ENCODE measurements around the gene PLD1.
"Not testable (repeated sequence)": the region's sequence is repeated elsewhere in the genome, so short reads cannot be mapped to it uniquely, and the experiment has no call there.

The PLD1 gene

DNA sequence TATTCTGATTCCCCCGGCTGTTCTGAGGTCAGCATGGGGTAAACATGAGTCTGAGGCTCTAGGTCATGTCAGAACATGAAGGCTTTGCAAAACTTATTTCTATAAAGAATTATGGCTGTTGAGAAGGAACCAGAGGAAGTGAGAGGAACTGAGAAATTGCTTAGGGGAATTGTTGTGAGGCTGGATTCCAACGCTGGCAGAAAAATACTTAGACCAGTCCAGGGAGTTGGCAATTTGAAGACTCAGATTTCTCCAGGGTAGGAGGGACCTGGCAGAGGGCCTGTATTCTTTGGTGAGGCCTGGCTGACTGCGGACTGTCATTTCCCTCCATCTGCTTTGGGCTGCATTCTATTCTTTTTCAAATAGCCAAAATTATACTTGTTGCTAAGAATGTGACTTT, 155.5 kb downstream of the PLD1 start:
- DNase-seq, result no peak

DNA sequence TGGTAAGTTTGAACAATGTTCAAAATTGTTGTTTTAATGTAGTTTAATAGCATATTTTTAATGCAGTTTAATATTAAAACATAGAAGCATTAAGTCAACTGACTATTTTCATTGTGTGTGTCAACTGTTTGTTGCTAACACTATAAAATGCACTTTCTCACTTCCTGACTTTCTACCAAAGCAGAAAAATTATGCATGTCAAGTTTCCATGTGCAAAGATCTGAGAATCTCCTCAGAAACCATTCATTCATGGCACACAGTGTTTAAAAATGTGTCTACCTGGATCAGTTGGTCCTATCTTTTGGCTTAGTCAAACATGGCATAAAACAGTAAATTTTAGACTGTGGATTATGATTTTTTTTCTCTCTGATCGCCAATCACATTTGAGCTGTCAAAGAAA, 156.0 kb downstream of the PLD1 start:
- DNase-seq, result no peak

DNA sequence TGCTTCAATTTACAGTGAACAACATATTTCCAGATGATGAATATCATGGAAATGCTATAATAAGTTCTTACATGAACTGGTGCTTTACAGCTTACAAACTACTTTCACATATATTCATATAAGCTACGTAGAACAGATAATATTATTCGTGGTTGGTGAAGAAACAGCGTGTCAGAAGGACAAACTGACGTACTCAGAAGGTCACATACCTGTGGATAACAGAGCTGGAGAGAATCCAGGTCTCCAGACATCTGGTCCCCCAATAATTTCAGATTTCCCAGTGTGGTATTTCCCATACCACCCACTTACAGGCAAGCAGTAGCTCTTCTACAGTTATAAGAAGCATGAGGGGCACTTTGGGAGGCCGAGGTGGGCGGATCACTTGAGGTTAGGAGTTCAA, 156.6 kb downstream of the PLD1 start:
- DNase-seq, result no peak

DNA sequence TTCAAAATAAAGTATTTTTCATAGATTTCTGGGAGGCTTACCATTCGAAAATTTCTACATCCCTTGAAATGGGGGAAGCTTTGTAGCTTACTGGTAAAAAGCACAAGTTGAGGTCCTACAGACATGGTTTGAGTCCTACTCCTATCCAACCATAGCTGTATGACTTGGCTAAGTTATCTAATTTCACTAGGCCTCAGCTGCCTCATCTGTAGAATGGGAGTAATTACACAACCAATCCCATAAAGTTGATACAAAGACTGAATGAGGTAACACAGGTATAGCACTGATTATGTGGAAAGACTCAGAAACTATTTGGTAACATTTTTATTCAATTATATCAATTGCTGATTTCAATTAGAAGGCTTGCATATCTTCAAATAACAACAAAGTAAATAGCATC, 157.4 kb downstream of the PLD1 start:
- no peak for DNase-seq

DNA sequence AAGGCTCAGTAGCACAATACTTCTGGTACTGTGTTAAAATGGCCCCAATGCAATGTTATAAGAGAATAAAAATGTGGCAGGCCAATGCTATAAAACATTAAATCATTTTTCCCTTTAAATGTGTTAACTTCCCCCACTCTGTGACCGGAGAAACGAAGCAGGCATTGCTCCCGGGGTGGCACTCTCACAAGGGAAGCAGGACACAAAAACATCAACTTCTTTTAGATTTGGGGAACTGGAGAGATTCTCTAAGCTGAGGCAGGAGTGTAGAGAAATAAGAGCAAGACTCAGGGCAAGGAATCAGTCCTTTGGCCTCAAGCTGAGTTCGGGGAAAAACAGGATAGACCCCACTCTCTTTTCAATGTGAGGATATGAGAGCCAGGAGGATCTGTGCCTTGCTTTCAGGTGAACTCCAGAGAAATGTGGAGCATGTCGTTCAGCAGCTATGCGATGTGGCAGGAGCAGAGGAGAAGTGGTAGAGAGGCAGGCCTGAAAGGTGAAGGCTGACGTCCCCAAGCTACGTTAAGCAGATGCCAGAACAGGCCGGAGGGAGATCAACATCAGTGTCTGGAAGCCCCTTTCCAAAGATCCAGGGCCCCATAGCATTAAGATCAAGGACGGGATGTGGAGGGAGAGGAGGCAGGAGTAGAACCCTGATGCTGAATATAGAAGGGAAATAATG, 160.2 kb downstream of the PLD1 start:
- DNase-seq, result no peak

DNA sequence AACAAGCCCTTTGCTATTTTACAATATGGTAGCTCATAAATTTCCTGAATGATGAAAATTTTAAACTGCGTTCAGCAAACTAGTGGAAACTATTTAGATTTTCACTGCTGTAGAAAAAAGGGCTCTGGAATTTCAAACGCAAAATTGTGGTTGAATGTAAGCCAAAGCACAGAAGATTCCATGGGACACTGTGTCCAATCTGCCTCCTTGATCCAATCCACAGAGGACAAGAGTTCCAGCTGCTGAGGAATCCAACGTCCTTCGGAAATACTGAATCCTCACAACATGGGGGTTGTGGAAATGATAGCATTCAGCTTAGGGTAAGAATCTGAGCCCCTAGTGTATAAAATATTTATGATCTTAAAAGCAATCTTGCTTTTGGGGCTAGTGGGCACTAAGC, 161.0 kb downstream of the PLD1 start:
- DNase-seq, result no peak

DNA sequence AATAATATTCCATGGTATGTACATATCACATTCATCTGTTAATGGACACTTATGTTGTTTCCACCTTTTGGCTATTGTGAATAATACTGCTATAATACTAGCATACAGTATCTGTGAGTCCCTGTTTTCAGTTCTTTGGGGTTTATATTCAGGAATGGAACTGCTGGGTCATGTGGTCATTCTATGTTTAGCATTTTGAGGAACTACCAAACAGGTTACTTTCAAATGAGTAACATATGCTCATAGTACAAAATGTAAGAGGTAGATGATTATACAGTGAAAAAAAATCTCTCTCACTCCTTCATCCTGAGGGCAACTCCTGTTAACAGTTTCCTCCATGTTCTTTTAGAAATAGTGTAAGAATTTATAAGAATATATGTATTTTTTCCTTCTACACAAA, 162.2 kb downstream of the PLD1 start:
- peak in 1 of 2 donors; percentile 6 for DNase-seq

DNA sequence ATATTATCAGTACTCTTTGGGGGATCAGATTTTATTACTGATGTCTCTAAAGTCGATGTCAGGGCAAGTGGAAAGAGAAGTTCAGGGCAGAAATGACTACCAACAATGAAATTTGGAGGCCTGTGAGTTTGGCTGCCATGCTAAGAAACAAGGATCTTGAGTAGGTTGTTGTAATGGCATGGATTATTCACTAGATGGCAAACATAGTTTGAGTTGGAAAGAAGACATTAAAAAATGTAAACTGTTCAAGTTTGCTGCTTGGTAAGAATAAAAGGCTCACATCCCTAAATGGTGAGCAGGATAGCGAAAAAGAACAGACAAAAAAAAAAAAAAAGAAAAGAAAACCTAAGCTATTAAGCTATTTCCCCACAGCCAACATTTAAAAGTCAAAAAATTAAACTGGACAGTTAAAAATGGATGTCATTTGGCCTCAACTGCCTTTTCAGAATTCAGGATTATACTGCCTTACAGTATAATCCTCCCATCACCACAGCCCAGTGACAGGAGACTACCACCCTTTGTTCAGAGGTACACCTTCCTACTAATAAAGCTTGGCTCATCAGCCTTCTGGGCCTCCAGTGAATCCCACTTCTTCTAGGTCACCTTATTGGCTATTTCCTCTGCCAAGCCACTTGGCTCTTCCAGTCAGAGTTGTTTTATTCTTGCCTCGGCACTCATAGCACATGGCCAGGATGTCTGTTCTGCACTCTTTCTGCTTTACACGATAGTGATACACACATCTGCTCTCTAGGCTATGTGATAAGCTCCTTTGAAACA, 163.7 kb downstream of the PLD1 start:
- peak in 1 of 2 donors; percentile 11 for DNase-seq

DNA sequence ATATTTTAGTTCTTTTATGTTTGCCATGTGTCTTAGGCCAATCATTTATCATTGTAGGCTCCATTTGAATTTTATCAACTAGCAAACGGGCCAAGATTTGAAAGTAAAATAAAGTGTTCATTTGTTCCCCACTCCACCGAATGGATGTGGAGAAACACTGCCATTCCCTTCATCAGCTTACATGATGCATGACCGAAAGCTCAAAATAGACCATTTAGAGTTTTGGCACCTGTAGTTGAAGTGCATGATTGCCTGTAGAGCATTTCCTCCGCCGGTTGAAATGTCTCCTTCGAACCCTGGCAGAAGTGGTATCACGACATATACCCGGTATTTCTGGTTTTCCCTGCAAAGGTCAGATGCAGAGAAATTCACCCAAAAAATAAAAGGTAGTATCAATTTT, 165.6 kb downstream of the PLD1 start:
- DNase-seq, result no peak

DNA sequence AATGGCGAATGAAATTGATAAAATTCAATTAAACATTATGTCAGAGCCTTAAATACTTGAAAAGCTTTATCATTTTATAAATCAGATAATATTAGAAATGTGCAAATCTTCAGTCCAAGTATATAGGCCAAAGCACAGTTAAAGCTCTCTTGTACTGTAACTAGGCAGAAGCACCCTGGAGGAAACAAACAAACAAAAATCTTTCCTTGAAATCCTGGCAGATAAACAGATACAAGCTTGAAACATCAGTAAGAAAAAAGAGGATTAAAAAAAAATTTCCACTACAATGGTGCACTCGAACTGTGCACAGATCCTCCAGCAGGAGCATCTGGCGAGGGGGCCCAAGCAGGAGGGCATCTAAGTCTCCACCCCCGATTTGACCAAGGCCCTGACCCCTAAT, 166.6 kb downstream of the PLD1 start:
- no peak for DNase-seq

DNA sequence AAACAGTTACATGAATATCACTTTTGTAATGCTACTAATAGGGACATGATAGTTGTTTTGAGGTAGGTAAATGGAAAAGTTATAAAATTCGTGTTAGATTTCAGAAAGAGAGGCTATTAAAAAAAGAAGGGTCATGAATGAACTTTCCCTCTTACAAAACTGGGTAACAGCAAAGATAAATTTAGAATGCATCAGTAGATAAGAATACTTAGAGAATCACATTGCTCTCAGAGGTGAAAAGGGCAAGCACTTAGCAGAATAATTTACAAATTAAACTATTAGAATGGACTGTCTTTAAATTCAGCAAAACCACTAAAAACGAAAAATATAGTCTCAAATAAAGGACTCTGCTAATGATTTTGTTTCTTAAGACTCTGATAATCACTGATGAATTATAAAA, 167.2 kb downstream of the PLD1 start:
- DNase-seq, result no peak

DNA sequence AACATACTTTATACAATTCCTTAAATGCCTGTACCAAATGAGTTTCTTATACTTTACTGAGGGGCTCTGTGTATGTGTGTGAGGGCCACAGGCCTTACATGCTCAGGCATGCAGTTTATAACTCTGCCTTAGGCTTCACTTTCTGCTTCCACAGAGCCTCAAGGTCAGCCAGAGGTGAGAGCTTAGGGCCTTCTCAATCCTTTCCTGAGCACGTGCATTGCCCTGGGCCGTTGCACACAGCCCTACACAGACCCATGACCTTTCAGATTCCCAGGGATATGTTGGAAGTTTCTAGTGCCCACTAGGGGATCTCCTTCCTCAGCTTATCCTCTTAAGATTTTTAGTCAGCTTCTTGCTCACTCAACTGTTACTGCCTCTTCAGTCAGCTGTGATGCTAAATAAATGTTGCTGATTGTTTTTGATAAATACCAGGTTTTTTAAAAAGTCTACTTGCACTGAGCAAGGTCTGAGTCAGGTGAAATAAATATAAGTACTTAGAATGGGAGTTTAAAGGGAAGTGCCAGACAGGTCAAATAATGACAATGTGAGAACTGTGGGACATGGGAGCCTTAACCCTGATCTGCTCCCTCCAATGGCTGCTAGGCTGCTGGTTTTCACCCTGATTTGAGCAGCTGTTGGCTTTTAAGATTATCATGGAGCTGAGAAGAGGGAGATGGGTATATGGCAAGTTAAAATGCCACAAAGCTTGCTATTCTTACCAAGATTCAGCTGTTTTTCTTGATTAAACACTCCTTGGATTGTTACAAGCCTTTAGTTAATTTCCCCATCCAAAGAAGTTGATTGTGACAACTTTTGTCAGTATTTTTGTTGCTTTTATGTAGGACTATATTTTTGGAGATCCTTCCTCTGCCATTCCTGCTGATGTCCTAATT, 169.5 kb downstream of the PLD1 start:
- DNase-seq, result no peak

DNA sequence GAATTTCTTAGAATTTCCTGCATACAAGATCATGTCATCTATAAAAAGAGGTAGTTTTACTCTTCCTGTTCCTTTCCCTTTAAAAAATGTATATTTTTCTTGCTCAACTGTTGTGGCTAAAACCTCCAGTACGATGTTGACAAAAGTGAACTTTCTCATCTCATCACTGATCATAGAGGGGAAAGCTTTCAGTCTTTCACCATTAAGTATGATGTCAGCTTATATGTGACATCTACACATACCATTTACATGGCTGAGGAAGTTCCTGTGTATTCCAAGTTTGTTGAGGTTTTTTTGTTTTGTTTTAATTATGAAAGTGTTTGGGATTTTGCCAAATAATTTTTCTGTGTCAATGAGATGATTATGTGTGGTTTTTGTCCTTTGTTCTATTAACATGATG, 173.6 kb downstream of the PLD1 start:
- DNase-seq, result no peak

DNA sequence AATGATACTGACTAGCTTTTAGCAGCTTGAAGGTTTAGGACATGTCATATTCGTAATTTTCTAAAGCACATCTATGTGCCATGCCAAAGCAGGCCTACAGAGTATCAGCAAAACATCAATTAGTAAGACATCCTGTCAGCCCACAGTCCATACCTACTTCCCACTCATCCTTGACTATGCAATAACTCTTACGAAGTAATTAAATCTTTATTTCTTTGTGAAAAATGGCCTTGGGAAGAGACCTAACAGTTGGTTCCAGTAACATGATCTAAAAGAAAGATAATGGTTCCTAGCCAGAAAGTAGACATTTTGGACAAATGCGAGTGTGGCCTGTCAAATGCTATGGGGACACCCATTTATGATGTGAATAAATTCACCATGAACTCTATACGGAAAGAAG, 177.5 kb downstream of the PLD1 start:
- DNase-seq, result no peak

DNA sequence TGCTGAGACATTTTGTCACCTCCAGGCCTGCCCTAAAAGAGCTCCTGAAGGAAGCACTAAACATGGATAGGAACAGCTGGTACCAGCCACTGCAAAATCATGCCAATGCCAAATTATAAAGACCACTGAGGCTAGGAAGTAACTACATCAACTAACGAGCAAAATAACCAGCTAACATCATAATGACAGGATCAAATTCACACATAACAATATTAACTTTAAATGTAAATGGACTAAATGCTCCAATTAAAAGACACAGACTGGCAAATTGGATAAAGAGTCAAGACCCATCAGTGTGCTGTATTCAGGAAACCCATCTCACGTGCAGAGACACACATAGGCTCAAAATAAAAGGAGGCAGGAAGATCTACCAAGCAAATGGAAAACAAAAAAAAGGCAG, 183.5 kb downstream of the PLD1 start:
- DNase-seq, result not testable (repeated sequence)

DNA sequence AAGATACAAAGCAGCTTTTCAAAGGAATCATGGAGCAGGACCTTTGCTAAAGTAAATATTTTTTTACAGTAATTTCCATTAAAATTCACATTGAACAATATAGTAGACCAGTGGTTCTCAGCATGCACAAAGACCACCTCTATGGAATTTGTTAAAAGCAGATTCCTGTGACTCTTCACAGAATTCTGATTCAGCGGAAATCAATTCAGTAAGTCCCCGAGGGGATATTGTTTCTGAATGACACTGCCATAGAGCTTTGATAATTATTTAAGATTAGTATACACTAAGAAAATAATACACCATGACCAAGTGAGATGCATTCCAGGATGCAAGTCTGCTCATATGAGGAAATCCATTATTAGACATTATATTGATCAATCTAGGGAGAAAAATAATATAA, 188.2 kb downstream of the PLD1 start:
- DNase-seq, result no peak

DNA sequence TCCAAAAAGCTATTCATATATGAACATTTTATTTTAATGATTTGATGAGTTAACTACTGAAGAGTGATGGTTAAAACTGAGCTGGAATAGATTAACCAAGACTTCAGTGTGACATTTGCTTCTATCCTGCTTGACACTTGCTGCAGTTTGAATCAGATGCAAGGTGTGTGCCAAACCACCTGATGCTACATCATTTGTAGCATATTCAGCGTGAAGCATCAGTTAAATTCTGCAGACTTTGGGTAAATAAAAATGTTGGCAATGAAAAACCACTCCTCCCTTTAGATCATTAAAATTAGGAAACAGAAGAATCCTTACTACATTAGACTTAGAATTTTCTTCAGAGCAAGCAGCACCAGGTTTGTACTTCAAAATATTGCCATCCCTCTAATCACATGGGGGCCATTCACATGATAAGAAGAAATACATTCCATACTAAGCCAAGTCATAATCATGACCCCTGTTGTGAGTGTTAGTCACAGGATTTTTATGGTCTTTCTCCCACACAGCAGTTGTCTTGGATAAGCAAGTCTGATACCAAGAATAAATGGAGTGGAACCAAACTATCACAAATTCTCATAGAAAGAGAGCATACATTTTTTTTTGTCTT, 189.4 kb downstream of the PLD1 start:
- no peak for DNase-seq

DNA sequence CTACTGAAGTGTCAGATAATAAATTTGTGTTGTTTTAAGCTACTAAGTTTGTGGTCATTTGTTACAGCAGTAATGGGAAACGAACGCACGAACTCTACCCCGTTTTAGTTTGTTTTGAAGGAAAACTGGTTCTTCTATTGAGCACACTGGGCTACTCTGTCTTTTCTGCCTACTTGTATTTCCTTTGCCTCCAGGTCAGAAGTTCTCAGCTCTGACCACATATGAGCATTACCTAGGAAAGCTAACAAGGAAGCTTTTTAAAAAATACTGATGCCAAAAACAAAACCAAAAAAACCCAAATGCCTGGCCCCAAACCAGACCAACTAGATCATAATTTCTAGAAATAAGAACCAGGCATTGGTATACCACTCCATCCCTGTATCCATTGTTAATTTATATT, 193.5 kb downstream of the PLD1 start:
- no peak for DNase-seq

DNA sequence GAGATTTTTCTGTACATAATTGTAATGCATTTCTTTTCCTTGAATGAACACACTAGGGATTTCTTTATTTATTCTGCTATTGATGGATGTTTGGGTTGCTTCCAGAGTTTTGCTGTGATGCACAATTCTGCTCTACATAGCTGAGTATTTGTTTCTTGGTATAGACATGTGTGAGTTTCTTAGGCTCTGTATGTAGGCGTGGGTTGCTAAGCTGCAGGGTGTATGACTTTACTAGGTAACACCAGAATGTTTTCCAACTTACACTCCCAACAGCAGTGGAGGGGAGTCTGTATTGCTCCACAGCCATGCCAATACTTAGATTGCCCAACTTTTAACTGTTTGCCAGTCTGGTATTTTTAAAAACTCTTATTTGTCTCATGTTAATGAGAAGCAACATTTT, 194.6 kb downstream of the PLD1 start:
- no peak for DNase-seq

DNA sequence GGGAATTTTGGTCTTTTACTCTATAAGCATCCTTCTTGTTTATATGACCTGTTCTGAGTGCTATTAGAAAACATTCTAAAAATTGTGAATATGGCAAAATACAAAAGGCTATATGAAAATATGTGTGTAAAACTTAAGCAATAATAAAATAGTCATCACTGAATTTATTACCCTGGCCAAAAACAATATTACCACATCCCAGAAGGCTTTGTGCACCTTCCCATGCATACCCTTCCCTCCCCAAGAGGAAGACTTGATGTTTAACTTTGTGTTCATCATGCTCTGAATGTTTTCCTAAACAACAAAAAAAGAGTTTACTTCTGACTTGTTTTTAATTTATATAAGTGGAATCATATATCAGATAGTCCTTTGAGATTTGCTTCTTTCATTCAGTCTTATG, 195.0 kb downstream of the PLD1 start:
- no peak for DNase-seq

DNA sequence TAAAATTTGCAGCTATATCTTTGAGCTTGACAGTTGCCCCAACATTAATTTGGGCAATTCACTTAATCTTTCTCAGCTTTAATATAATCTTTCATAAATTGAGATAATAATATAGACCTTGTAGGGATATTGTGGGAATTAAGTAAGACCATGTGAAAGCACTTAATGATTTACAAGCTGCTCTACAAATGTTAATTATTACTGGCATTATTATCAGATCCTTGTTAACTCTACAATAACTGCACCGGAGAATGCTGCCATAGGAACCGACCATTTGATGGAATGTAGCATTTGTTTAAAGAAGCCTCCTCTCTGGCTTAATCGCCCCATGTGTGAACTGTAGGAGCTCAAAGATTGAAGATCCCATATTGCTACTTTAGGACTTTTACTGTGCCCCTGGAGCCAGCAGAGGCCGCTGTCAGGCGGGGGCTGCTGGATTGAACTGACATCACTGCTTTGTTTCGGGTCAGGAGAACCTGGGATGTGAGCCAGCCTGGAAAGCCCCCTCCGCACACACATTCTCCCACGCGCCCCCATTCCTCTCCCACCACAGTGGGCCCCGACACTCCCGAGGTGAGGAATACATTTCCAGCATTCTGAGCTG, 195.9 kb downstream of the PLD1 start:
- DNase-seq, result no peak

DNA sequence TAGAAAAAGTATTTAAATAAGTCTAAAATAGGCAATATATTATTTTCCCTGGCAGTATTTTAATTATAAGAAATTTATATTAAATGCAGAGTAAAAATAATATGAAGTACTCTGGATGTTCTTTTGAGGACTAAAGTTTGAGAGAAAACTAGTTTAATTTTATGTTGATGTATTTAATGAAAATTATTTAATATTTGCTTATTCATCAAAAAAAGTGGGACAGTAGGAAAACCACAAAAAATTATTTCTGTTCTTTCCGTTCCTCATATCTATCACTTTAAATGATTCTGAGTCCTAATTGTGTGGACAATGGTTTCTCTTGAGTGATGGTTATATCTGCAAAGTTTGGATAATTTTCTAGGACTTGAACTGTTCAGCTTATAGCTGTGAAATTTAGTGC, 202.8 kb downstream of the PLD1 start:
- DNase-seq, result no peak

All from bone marrow (tissue), 2 donors.